Epidermal melanocyte (primary cell): ENCODE measurements around the gene FBXO47.
"Not testable (repeated sequence)": the region's sequence is repeated elsewhere in the genome, so short reads cannot be mapped to it uniquely, and the experiment has no call there.

Source experiments
- DNase-seq: peaks from one replicate; pipeline ENCODE4 v3.0.0; 2011; ENCODE audit warnings: low spot score; ENCODE audit not compliant: insufficient read length

Gene FBXO47

GRCh38 chr17:38980490-38981217, 13.5 kb upstream of the FBXO47 start:
- no peak for DNase-seq

GRCh38 chr17:38978180-38978579, 11.0 kb upstream of the FBXO47 start:
- no peak for DNase-seq

DNA sequence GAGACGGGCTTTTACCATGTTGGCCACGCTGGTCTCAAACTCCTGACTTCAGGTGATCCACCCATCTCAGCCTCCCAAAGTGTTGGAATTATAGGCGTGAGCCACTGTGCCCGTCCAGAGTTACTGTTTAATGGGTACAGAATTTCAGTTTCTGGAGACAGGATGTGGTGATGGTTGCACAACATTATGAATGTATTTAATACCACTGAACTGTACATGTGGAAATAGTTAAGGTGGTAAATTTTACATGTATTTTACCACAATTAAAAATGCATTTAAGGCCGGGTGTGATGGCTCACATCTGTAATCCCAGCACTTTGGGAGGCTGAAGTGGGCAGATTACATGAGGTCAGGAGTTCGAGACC, 9.0 kb upstream of the FBXO47 start:
- not testable (repeated sequence) for DNase-seq

DNA sequence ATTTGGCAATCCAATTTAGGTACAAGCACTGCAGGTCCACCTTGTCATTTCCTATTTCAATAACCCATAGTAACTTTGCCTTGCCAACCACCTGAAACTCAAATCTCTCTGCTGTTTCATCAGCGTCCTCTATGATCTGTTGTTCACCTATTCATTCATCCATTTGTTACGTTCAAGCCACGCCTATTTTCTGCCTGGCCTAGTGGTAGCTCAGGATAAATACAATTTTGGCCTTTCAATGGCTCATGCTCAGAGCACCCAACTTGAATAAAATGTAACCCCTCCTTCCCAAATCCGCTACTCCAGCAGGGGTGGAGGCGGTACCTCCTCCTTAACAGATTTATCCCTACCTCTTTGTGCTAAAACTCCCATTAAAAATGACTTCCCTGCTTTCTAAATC, 3.6 kb upstream of the FBXO47 start:
- no peak for DNase-seq

DNA sequence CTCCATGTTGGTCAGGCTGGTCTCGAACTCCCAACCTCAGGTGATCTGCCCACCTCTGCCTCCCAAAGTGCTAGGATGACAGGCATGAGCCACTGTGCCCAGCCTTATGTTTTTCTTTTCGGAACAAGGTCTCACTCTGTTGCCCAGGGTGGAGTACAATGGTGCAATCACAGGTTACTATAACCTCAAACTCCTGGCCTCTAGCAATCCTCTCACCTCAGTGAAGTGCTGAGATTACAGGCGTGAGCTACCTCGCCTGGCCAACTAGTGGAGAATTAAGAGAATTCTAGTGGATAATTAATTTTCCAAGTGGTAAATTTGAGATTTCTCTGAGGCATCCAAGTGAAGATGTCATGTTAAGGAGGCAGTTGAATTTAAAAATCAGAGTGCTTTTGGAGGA, 2.9 kb upstream of the FBXO47 start:
- no peak for DNase-seq

DNA sequence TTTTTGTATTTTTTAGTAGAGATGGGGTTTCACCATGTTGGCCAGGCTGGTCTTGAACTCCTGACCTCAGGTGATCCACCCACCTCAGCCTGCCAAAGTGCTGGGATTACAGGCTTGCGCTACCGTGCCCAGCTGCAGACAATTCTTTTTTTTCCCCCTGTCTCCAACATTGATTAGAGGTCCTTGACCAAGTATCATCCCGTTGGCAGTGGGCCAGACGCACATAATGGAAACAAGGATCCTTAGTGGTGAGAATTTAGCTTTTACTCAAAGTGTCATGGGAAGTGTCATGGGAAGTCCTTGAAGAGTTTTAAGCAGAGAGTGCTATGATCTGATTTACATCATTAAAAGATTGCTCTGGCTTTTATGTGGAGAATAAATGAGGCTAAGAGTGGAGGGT, 2.1 kb upstream of the FBXO47 start:
- DNase-seq: no peak

DNA sequence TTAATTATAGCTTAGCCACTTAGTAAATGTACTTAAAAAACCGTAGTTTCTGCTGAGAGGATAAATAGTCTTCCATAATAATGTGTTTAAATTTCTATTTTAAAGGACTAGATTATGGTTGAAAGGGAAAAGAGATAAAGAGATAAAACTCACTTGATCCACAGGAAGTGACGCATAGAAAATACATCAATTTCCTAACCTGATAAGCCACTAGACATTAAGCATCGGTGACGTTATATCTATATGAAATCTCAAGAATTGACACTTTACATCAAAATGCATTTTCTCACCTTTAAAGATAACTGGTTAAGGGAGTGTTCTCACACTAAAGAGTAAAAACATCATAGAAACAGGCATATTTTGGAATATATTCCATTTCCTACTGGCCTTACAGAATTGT, 5.8 kb downstream of the FBXO47 start:
- DNase-seq: no peak

- DNase-seq: no peak
Measured at GRCh38 chr17:38960402-38960801, 6.8 kb downstream of the FBXO47 start.

DNA sequence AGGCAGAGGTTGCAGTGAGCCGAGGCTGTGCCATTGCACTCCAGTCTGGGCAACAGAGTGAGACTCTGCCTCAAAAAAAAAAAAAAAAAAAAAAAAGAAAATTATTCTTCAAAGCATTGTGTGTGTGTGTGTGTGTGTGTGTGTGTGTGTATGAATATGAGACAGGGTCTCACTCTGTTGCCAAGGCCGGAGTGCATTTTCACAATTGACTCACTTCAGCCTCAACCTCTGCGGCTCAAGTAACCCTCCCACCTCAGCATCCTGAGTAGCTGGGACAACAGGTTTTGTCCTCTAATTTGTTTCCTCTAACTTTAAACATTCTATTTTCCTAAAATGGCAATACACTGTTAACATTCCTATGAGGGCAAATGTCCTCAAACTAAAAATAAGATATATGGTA, 7.7 kb downstream of the FBXO47 start:
- no peak for DNase-seq

GRCh38 chr17:38958756-38959155, 8.4 kb downstream of the FBXO47 start:
- DNase-seq: no peak

DNA sequence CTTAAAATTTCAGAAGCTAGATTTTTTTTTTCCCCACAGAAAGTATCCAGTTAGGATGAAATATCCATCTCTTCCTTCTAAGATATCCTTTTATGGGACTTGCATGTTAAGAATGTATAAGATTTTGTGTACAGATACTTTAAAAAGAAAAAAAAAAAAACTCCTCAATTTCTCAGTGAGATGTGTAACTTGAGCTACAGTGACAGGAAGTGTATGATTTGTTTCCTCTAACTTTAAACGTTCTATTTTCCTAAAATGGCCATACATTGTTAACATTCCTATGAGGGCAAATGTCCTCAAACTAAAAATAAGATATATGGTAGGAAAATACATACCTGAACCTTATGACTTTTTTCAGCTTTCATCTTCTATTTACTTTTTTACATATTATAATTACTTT, 8.9 kb downstream of the FBXO47 start:
- DNase-seq: no peak

- not testable (repeated sequence) for DNase-seq
Measured at GRCh38 chr17:38953800-38954199, 13.4 kb downstream of the FBXO47 start.

DNA sequence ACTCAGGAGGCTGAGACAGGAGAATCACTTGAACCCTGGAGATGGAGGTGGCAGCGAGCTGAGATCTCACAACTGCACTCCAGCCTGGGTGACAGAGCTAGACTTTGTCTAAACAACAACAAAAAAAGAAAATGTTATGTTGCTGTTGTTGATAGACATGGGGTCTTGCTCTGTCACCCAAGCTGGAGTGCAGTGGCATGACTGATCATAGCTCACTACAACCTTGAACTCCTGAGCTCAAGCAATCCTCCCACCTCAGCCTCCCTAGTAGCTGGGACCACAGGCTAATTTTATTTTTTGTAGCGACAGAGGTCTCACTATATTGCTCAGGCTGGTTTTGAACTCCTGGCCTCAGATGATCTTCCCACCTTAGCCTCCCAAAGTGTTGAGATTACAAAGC, 20.0 kb downstream of the FBXO47 start:
- DNase-seq: no peak

- DNase-seq: no peak
Measured at GRCh38 chr17:38943607-38944006, 23.6 kb downstream of the FBXO47 start.

- no peak for DNase-seq
Measured at GRCh38 chr17:38942696-38943334, 24.4 kb downstream of the FBXO47 start.

- DNase-seq: no peak
Measured at GRCh38 chr17:38940404-38940803, 26.8 kb downstream of the FBXO47 start.

- no peak for DNase-seq
Measured at GRCh38 chr17:38939987-38940386, 27.2 kb downstream of the FBXO47 start.

- not testable (repeated sequence) for DNase-seq
Measured at GRCh38 chr17:38933962-38934361, 33.2 kb downstream of the FBXO47 start.

DNA sequence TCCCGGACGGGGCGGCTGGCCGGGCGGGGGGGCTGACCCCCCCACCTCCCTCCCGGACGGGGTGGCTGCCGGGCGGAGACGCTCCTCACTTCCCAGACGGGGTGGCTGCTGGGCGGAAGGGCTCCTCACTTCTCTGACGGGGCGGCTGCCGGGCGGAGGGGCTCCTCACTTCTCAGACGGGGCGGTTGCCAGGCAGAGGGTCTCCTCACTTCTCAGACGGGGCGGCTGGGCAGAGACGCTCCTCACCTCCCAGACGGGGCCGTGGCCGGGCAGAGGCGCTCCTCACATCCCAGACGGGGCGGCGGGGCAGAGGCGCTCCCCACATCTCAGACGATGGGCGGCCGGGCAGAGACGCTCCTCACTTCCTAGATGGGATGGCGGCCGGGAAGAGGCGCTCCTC, 36.4 kb downstream of the FBXO47 start:
- not testable (repeated sequence) for DNase-seq

DNA sequence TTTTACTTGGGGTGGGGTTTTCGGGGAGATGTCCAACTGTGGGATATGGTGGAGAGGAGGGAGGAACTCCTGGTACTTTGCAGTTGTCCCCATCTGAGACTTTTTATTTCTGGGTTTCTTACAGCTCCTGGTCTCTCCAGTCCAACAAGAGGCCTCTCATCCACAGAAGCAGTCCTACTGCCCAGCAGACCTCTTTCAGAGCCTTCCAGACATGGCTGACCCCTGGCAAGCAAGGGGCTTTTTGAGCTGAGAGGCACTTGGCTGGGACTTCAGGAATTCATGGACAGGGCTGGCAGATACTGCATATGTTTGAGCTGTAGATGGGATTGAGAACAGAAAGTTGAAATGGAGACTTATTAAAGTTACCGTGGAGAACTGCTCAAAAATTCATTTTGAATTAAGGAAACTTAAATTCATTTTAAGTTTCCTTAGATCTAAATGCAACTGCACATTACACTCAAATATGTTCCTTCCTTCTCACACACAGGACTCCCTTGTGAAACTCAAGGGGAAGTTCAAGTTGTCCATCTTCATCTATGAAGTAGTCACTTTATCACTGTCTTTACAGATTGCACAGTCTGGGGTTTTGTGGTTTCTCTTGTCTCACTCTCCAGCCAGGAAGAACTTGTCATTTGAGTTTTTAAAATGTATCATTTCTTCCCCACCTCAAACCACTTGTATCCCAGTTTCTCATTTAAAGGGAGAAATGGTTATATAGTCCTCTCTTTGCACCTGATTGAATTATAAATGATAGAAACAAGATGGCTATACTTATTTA, 40.7 kb downstream of the FBXO47 start:
- DNase-seq: no peak

- no peak for DNase-seq
Measured at GRCh38 chr17:38925263-38925995, 41.8 kb downstream of the FBXO47 start, which contains the start of gene LASP1NB. Gene LASP1NB (plus strand): TSS chr17:38925614.
